Activated naive CD8-positive, alpha-beta T cell treated with anti-CD3 and anti-CD28 coated beads for 36 hours (primary cell): ENCODE data around the gene STX11. TPM values are rescaled to one million over a fixed set of nuclear protein-coding genes. Genes with fewer than 3 reads are reported as not detected.
"Not testable (repeated sequence)": the region's sequence is repeated elsewhere in the genome, so short reads cannot be mapped to it uniquely, and the experiment has no call there.

Experiments used
- DNase-seq: peaks from one replicate; pipeline ENCODE4 v3.0.0; 2021
- H3K27ac Mint-ChIP-seq: one replicate; pipeline ENCODE4 v1.8.0; 2022; ENCODE audit warnings: mild to moderate bottlenecking, moderate library complexity, mixed read lengths
- H3K27me3 Mint-ChIP-seq: one replicate; pipeline ENCODE4 v1.8.0; 2022; ENCODE audit warnings: mild to moderate bottlenecking, mixed read lengths
- H3K36me3 Mint-ChIP-seq: one replicate; pipeline ENCODE4 v1.8.0; 2021; ENCODE audit warnings: mild to moderate bottlenecking, mixed read lengths
- H3K4me1 Mint-ChIP-seq: one replicate; pipeline ENCODE4 v1.8.0; 2021; ENCODE audit warnings: mixed read lengths
- H3K4me3 Mint-ChIP-seq: one replicate; pipeline ENCODE4 v1.8.0; 2022; ENCODE audit warnings: mild to moderate bottlenecking, moderate library complexity, mixed read lengths
- H3K9me3 Mint-ChIP-seq: one replicate; pipeline ENCODE4 v1.8.0; 2022; ENCODE audit warnings: mixed read lengths
- total RNA-seq, 2 experiments: library from RNA; stranded (reverse); gene quantifications; one replicate each; pipeline ENCODE4 v1.2.3, GENCODE V29; 2021

The STX11 gene
- total RNA-seq, 2 experiments from 2014 or later, result 38.5 to 39.0 TPM

GRCh38 chr6:144132167-144132690 lies 18.1 kb upstream of the STX11 start:
- peaks cover 13% of the 10 kb centered on the region for H3K27me3 Mint-ChIP-seq
- not testable (repeated sequence) for H3K4me3 Mint-ChIP-seq, H3K36me3 Mint-ChIP-seq, DNase-seq, H3K9me3 Mint-ChIP-seq
- H3K4me1 Mint-ChIP-seq, result peaks cover 27% of the 10 kb centered on the region
- peak overlapping the region; percentile 75 for H3K27ac Mint-ChIP-seq

DNA sequence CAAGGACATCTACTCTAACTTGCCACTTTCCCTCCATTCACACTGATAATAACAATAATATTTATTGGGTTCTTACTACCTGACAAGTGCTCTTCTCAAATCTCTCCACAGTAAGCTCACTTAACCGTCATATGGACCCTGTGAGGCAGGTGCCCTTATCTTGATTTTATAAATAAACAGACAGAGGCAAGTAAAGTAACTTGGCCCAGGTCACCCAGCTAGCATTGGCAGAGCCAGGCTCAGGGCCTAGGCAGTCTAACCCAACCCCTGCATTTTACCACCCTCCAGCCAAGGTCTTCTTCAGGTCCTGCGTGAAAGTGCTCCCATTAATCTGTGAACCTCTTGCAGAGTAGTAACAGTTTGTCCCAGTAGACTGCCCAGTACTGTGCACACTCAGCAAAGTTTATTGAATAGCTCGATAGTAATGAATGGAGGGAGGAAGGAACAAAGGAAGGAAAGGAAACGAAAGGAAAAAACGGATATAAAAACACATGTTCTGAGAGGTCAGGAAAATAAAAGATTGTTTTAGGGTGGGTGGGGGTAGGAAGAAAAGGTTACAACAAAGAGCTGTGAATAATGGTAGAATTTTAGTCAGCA lies 17.0 kb upstream of the STX11 start:
- DNase-seq, result no peak
- Mint-ChIP-seq H3K4me3 (no peak overlapping the region), H3K36me3 (peaks cover 3% of the 10 kb centered on the region), H3K4me1 (peaks cover 27% of the 10 kb centered on the region), H3K9me3 (no peaks in the 10 kb centered on the region), H3K27ac (no peak overlapping the region), H3K27me3 (peaks cover 16% of the 10 kb centered on the region)

DNA sequence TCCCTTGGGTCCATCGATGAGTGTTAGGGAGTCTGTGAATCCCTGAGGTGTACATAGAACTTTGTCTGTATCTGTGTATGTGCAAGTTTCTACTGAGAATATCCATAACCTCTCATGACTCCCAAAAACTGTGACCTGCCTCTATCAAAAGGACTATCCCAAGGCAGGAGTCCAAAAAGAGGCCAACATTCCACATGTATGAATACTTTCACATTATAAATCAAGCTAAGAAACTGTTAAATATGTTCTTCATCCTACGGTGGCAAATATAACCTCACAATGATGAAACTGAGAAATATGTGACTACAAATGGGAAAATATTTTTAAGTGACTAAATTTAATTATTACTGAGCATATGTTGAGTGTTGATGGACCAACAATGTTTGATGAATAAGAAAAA lies 16.1 kb upstream of the STX11 start:
- Mint-ChIP-seq H3K36me3 (peaks cover 3% of the 10 kb centered on the region), H3K9me3 (no peaks in the 10 kb centered on the region), H3K27ac (no peak overlapping the region), H3K4me3 (no peak overlapping the region), H3K4me1 (peaks cover 24% of the 10 kb centered on the region), H3K27me3 (peaks cover 16% of the 10 kb centered on the region)
- DNase-seq, result no peak

- Mint-ChIP-seq H3K36me3 (peaks cover 3% of the 10 kb centered on the region), H3K4me1 (peaks cover 21% of the 10 kb centered on the region), H3K27me3 (peaks cover 16% of the 10 kb centered on the region), H3K9me3 (no peaks in the 10 kb centered on the region), H3K4me3 (no peak overlapping the region), H3K27ac (no peak overlapping the region)
- DNase-seq, result no peak
These were observed 15.6 kb upstream of the STX11 start for GRCh38 chr6:144134737-144135136.

- DNase-seq, result no peak
- peaks cover 2% of the 10 kb centered on the region for H3K36me3 Mint-ChIP-seq
- peaks cover 1% of the 10 kb centered on the region for H3K4me1 Mint-ChIP-seq
- H3K27me3 Mint-ChIP-seq, result peaks cover 16% of the 10 kb centered on the region
- H3K27ac Mint-ChIP-seq, result no peak overlapping the region
- H3K4me3 Mint-ChIP-seq, result no peak overlapping the region
- no peaks in the 10 kb centered on the region for H3K9me3 Mint-ChIP-seq
These were observed 11.8 kb upstream of the STX11 start for GRCh38 chr6:144138542-144138941.

GRCh38 chr6:144139817-144140216 lies 10.5 kb upstream of the STX11 start:
- Mint-ChIP-seq H3K27ac (no peak overlapping the region), H3K4me3 (no peak overlapping the region), H3K4me1 (no peaks in the 10 kb centered on the region), H3K9me3 (no peaks in the 10 kb centered on the region), H3K27me3 (peaks cover 12% of the 10 kb centered on the region), H3K36me3 (no peaks in the 10 kb centered on the region)
- DNase-seq, result no peak

GRCh38 chr6:144140867-144141266 lies 9.4 kb upstream of the STX11 start:
- Mint-ChIP-seq H3K36me3 (no peaks in the 10 kb centered on the region), H3K27me3 (peaks cover 12% of the 10 kb centered on the region), H3K4me3 (no peak overlapping the region), H3K9me3 (no peaks in the 10 kb centered on the region), H3K27ac (no peak overlapping the region), H3K4me1 (no peaks in the 10 kb centered on the region)
- no peak for DNase-seq

GRCh38 chr6:144141470-144141869 lies 8.8 kb upstream of the STX11 start:
- Mint-ChIP-seq H3K36me3 (no peaks in the 10 kb centered on the region), H3K4me1 (no peaks in the 10 kb centered on the region), H3K27me3 (peaks cover 8% of the 10 kb centered on the region), H3K4me3 (no peak overlapping the region), H3K27ac (no peak overlapping the region), H3K9me3 (no peaks in the 10 kb centered on the region)
- no peak for DNase-seq

DNA sequence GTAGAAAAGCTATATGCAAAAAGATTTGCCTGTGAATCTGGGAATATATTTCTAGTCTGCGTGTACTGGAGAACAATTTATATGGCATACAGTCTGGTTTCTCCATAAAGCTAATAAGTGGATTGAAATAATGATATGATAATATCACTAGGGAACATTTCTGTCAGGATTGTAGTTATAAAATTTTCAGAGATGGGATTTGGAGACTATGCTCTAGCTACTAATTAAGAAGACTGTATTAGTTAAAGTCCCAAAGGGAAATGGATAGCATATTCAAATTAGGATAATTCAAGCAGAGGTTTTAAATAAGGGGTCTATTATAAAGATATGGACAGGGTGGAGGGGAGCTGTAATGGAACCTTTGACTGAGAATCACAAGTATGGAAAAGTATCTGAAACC lies 7.2 kb upstream of the STX11 start:
- peaks cover 3% of the 10 kb centered on the region for H3K27me3 Mint-ChIP-seq
- H3K4me1 Mint-ChIP-seq, result no peaks in the 10 kb centered on the region
- no peak overlapping the region for H3K4me3 Mint-ChIP-seq
- no peaks in the 10 kb centered on the region for H3K9me3 Mint-ChIP-seq
- no peak for DNase-seq
- no peaks in the 10 kb centered on the region for H3K36me3 Mint-ChIP-seq
- H3K27ac Mint-ChIP-seq, result no peak overlapping the region

DNA sequence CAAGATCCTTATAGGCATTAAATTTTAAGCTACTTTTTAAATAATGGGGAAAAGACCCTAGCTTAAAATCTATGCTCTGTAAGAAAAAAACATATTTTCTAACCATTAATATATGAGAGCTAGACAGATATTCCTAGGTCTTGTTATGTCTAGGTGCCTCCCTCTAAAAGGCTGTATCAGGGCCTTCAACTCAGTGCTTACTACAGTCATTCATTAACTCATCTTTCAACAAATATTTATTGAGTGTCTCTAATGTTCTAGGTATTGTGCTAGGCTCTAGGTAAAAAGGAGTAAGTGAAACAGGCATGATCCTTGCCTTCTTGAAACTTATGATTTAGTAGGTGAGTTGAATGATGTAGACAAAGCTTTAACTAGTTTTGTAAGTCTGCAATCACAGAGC lies 6.4 kb upstream of the STX11 start:
- Mint-ChIP-seq H3K27ac (no peak overlapping the region), H3K36me3 (no peaks in the 10 kb centered on the region), H3K27me3 (peaks cover 3% of the 10 kb centered on the region), H3K4me1 (no peaks in the 10 kb centered on the region), H3K4me3 (no peak overlapping the region), H3K9me3 (no peaks in the 10 kb centered on the region)
- DNase-seq, result no peak

DNA sequence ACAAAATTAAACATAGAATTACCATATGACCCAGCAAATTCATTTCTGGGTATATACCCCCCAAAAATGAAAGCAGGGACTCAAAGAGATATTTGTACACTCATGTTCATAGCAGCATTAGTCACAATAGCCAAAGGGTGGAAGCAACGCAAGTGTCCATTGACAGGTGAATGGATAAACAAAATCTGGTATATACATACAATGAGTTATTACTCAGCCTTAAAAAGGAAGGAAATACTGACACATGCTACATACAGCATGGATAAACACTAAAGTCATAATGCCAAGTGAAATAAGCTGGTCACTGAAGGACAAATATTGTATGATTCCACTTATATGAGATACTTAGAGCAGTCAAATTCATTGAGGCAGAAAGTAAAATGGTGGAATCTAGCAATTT lies 5.3 kb upstream of the STX11 start:
- Mint-ChIP-seq H3K36me3 (no peaks in the 10 kb centered on the region), H3K4me3 (no peak overlapping the region), H3K27ac (no peak overlapping the region), H3K27me3 (peaks cover 3% of the 10 kb centered on the region), H3K9me3 (no peaks in the 10 kb centered on the region), H3K4me1 (peaks cover 4% of the 10 kb centered on the region)
- DNase-seq, result no peak

DNA sequence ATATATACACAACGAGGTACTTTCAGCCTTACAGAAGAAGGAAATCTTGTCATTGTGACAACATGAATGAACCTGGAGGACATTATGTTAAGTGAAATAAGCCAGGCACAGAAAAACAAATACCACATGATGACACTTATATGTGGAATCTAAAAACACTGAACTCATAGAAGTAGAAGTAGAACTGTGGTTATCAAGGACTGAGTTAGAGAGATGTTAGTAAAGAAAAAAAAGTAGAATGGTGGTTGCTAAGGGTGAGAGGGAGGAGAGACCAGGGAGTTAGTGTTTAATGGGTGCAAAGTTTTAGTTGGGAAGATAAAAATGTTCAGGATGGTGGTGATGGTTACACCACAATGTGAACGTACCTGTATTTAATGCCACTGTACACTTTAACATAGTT lies 4.8 kb upstream of the STX11 start:
- H3K36me3 Mint-ChIP-seq, result no peaks in the 10 kb centered on the region
- no peak overlapping the region for H3K4me3 Mint-ChIP-seq
- H3K4me1 Mint-ChIP-seq, result peaks cover 4% of the 10 kb centered on the region
- H3K9me3 Mint-ChIP-seq, result no peaks in the 10 kb centered on the region
- peaks cover 1% of the 10 kb centered on the region for H3K27me3 Mint-ChIP-seq
- H3K27ac Mint-ChIP-seq, result no peak overlapping the region
- no peak for DNase-seq

GRCh38 chr6:144148886-144149285 lies 1.4 kb upstream of the STX11 start:
- Mint-ChIP-seq H3K36me3 (peaks cover 25% of the 10 kb centered on the region), H3K27ac (no peak overlapping the region), H3K4me1 (peaks cover 27% of the 10 kb centered on the region), H3K9me3 (no peaks in the 10 kb centered on the region), H3K4me3 (no peak overlapping the region), H3K27me3 (no peaks in the 10 kb centered on the region)
- no peak for DNase-seq

- Mint-ChIP-seq H3K27ac (peak overlapping the region; percentile 86), H3K4me3 (peak overlapping the region; percentile 73), H3K27me3 (no peaks in the 10 kb centered on the region), H3K36me3 (peaks cover 31% of the 10 kb centered on the region), H3K9me3 (no peaks in the 10 kb centered on the region), H3K4me1 (peaks cover 34% of the 10 kb centered on the region)
- no peak for DNase-seq
These were observed 791 bp upstream of the STX11 start for GRCh38 chr6:144149558-144149893.

DNA sequence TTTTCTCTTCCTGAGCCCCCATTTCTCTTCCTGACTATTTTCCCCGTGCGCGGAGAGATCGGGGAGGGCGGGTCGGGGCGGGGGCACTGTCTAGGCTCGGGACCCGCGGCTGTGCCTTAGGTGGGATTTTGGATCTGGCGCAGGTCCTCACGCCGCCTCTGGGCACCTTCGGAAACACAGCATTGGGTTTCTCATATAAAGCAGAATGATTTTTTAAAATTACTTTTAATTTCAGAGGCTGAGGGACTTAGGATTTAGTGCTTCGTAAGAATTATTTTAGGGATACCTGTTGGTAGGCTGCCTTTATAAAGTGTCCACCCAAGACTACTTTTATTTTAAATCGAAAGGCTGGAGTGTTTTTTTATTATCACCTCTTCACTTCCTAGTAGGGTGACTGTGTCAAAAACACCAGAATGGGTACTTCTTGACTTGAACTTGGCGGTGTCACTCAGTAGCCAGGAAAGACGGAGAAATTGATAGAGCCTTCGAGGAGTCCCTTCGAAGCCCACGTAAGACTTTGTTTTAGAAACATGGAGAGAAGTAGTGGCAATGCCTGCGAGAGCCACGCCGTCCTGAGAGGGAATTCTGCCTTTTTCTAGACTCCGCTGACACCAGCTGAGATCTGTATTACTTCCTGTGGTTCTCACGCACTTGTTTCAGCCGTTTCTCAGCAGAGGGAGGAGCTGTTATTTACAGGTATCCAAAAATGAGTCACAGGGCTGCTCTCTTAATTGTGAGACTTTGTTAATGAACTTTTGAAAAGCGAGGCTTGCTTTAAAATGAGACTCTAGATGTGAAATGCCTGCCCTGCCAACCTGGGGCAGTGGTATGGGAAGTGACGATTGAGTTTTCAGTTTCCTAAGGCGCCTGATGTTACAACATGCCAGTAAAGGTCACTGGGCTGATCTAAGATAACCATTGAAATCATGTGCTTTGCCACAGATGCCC lies 667 bp downstream of the STX11 start:
- peaks cover 44% of the 10 kb centered on the region for H3K4me1 Mint-ChIP-seq
- peaks cover 43% of the 10 kb centered on the region for H3K36me3 Mint-ChIP-seq
- H3K27ac Mint-ChIP-seq, result peak overlapping the region; percentile 97
- no peaks in the 10 kb centered on the region for H3K27me3 Mint-ChIP-seq
- peak; percentile 66 for DNase-seq
- H3K9me3 Mint-ChIP-seq, result no peaks in the 10 kb centered on the region
- H3K4me3 Mint-ChIP-seq, result peak overlapping the region; percentile 87
